ENCODE data around the gene SEMA5B.

SEMA5B gene

DNA sequence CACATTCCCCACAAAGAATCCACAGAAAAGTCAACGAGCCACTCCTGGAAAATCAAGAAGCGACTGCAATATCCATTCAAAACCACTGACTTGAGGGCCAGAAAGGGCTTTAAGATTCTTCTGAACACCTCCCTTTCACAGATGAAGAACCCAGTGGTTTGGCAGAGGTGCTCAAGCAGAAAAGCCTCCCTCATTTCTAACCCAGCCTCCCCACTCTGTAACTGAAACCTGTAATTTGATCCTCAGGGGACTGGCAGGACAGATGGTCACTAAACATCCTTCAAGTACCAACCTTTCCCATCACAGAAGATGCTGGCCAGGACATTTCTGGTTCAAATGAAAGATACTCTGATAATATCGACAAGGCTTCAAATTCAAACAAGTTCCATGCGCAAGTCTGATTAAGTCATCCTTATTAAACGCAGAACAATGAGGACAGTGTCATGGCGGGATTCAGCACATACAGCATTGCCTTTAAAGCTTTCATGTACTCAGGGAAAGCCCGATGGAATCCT lies 5.5 kb downstream of the SEMA5B start:
- DNase-seq, result no peak

DNA sequence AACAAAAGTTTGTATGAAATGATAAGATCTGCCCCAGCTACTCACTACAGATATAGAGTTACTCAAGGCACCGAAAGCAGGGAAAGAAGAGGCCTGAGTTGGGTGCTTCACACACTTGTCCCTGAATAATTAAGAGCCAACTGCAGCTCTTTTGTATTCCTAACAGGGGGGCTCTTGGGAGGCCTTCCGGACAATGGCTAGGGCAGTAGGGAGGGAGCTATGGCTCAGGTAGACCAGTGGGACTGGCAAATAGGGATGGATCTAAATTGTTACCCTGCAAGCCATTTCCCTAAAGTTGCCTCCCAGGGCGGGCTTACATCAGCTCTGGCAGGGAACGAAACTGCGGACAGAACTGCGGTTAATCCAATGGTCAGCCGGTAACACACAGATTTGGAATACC lies 6.2 kb downstream of the SEMA5B start:
- DNase-seq, result no peak

DNA sequence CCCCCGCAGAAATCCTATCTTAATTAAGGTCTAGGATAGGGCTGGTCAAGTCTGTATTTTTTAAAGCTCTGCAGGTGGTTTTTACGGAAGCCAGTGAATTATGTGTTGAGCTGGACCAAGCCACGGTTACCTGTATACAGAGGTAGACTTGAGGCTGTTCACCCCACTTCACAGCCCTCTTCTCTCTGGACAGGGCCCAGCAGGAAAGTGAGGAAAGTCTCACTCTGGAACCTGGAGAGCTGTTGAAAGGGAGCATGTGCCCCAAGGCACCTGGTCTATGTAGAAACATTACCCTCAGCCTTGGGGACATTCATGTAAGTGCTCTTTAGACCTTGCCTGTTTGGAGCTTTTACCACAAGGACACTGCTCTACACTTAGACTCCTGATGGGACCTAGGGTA lies 6.9 kb downstream of the SEMA5B start:
- DNase-seq, result no peak

DNA sequence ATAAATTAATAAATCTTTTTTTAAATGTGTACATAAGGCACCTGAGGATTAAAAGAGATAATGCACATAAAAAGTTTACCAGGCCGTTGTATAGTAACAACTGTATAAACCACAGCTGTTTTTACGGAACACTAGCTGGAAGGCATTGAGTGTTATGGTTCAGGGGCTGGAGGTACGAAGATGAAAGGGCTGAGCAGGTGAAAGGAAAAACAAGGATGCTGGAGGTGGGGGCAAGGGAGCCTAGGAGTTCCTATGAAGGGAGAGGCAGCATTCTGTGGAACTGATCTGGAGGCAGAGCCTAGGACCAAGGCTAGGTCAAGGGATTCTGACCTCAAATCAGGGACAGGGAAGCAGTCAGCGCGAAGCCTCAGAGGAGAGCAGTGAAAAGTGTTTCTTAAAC lies 8.0 kb downstream of the SEMA5B start:
- DNase-seq, result no peak

DNA sequence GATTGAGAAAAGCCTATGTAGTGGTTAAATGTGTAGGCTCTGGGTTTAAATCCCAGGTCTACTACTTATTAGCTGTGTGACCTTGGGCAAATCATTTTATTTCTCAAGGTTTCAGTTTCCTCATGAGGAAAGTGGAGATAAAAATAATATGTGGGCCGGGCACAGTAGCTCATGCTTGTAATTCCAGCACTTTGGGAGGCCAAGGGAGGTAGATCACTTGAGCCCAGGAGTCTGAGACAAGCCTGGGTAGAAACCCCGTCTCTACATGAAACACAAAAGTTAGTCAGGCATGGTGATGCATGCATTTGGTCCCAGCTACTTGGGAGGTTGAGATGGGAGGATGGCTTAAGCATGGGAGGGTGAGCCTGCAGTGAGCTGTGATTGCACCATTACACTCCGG lies 8.4 kb downstream of the SEMA5B start:
- no peak for DNase-seq

DNA sequence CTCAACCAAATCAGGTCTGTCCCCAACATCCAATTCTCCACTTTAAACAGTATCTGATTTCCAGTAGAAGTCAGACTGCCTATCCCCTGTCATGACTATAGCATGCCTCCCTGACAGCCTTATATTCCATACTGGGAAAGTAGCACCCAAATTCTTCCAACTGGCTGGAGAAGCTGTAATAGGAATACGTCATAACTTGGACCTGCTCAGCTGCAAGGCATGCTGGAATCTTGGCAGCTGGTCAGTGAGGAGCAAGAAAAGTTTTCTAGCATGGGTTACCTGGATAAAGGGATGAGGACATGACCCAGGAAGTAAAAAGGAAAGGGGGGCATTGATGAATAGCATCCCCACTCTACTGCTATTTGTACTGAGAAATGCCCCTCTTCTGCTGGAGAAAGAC lies 8.9 kb downstream of the SEMA5B start:
- DNase-seq, result no peak

DNA sequence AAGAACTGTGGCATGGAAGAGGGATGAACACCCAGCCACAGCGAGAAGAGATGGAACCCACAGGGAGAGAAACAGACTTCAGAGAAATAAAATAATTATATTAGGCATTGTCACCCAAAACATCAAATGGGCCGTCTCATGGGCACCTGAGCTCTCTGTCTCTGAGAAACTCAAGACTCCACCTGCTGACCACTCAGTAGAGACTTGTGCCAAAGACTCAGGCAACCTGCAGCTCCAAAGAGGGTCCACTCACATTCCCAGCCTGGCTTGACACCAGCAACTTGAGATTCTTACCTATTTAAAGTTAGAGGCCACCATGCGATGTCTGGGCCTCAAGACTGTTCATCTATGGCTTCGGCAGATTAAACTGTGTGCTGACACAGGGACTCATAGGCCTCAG lies 12.0 kb downstream of the SEMA5B start:
- DNase-seq, result no peak

DNA sequence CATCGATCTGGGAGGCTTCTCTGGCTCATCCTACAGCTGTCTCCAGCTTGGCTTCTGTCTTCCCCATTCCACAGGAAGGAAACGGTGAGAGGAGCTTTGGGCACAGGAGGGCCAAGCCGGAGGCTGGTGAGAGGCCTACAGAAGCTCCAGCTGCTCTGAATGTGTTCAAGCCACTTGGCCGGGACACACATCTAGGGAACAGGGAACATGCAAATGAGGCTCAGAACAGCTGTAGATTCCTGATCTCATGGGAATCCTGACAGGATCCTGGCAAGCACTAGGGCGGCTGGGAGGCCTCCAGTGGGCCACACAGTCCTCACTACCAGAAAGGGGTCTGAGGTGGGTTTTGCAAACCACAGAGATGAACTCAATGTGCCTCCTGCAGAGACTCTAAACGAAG lies 13.7 kb downstream of the SEMA5B start:
- no peak for DNase-seq

DNA sequence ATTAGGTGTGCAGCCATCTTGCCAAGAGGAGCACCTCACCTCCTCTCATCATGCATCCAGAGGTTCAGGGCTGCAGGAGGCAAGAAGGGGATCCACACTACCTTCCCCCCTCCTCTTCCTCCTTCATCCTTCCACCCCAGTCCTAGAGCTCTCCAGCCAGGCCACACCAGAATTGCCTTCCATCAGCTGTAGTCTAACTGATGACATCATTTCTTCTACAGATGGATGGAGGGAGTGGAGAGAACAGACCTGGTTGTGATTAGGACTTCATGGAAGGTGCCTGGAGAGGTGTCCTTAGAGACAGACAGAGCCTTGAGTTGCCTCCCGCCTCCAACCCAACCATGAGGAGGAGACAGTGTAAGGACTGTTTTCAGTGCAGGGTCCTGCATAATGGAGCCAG lies 14.9 kb downstream of the SEMA5B start:
- DNase-seq, result no peak

DNA sequence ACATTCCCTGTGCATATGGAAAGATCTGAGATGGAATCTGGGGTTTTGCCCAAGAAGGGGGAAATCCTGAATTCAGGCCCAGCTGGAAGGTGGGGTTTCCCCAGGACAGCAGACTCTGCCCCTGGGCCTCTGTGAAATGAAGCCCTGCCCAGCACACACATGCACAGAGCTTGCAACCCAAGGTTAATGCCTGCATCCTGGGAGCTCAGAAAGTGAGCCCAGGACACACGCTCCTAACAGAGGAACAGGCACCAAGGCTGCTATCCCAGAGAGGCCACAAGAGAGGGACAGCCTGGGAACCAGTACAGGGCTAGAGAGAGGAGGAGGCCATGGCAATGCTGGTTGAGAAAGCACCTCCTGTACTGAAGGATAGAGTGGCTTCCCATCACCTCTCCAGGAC lies 16.1 kb downstream of the SEMA5B start:
- DNase-seq, result no peak

DNA sequence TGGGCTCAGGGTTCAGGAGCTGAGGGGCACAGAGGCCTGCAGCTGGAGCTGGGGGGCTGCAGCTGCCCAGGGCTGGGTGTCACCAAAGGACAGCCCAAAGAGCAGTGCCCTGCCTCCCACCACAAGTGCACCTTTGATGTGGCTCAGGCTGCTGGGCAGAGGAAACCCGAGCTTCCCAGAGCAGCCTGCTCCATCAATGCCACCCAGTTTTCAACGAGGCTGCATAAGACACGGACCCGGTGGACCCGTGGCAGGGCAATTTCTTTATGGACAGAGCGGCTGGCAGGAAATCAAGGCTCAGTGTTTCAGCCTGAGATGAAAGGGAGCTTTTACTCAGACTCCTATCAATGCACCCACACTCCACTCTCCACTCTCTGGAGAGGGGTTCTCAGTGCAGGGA lies 18.7 kb downstream of the SEMA5B start:
- no peak for DNase-seq

DNA sequence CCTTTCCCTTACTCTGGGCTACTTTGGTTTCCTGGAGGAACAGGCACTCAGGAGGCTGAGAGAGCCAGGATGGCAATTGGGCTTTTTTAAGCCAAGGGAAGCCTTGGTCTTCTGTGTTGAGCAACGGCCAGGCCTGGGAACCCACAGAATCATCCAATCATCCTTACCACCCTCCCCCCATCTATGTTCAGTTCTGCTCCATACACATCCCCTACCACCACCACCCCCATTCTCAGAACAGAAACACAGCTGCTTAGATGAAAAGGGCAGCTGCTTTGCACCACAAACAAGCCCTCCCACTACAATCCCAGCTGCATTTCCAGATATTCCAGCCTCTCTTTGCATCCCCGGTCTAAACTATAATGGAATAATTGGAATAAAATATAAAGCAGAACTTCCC lies 21.0 kb downstream of the SEMA5B start:
- no peak for DNase-seq

DNA sequence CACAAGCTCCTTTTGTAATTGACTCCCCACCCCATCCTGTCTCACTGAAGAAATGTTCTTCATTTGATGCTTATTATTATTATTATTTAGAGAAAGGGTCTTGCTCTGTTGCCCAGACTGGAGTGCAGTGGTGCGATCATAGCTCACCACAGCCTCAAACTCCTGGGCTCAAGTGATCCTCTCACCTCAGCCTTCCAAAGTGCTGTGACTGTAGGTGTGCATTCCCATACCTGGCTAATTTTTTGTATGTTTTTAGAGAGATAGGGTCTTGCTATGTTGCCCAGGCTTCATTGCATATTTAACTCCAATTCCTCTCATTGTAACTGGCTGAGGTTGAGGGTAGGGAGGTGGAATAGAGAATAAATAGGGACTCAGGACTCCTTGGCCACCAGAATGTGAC lies 22.3 kb downstream of the SEMA5B start:
- DNase-seq, result no peak

DNA sequence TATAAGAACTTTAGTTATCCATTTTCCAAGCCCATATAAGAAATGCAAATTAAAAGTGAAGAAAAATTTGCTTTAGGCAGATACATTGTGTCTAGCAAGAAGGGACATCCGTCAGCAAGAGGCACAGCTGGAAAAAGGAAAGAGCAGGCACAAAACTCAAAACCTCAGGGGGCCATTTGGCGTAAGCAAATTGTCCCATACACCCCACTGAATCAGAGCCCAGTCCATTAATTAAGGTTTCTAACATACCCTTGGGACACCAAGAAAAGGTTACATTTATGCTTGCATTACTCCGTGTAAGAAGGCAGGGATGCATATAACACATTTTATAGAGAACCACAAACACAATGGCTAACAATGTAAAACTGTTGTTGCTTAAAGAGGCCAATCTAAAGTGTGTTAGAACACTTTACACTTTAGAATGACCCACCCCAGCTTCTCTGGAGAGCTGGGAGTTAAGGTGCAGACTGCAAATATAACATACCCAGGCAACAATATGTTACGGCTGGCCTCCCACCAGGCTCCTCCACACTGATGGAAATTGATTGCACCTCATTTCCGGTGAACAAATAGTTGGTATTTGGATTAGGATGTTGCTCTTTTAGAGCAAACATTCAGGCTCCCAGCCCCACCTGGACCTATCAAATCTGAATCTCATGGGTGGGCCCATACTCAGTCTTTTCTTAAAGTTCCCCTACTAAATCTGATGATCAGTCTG lies 23.2 kb downstream of the SEMA5B start:
- DNase-seq, result no peak

DNA sequence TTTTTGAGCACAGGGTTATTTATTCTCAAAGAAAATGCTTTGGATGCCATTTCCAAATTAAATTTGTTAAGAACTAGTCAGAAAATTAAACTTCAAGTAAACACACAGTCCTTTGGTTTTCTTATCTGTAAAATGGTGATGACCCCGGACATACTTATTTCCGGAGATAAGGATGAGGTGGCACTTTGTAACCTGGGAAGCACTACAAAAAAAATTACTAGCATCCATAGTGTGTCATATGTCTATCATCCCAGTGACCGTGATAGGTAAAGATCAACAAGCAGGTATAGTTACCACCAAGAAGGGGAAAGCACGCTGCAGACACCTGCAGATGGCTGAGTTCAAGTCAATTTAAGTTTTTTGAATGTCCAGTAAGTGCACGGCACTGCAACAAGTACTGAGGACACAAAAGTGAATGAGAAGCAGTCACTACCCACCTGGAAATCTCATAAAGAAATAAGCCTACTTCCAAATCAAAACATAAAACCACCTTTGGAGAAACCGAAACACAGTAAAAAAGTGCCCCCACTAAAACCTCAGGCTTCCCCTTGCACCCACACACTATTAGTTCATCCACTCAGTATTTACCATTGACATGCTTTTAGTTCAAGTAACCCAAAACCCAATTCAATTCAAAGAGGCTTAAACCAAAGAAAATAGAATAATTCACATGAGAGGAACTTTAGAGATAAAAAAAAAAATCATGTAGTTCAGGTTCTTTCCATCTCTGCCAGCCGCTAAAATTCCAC lies 24.6 kb downstream of the SEMA5B start:
- no peak for DNase-seq

DNA sequence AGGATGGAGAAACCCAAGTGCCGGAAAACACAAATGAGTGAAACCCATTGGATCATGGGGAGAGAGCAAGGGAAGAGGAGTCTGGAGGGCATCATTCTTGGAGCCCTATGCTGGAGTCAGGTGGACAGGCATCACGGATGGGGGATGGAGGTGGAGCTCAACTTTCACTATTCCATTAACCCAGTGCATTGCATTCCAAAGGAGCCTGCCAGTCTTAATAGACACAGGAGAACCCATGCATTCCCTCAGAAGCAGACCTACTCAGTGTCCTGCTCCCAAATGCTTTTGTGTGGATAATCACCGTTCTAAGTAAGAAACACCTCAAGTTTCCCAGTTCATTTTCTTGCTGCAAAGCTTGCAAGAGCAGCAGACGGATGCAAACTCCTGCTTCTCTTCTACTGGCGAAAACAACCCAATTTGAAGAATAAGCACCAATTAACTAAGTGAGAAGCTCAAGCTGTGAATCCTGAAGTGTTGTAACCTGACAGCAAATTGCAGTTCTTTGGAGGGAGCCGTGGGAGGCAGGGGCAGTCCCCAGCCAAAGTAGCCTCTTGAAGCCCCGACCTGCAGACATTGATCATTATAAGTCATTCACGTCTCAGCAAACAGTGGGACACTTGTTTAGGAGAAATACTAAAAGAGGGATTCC lies 25.3 kb downstream of the SEMA5B start:
- DNase-seq, result no peak

DNA sequence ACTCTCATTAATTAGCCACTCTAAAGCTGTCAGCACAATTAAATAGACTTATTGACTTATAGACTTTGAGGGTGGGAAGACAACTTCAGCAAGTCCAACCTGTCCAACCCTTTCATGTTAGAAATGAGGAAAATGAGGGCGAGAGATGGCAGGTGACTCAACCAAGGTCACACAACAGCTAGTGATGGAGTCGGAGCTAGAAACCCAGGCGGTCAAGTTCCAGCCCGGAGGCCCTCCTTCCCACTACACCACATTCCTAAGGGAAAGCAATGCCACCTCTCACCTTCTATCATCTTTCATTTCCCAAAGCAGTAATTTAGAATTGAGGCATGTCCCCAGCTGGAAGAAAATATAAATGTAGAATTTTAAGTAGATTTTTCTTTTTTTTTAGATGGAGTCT lies 28.7 kb downstream of the SEMA5B start:
- no peak for DNase-seq

DNA sequence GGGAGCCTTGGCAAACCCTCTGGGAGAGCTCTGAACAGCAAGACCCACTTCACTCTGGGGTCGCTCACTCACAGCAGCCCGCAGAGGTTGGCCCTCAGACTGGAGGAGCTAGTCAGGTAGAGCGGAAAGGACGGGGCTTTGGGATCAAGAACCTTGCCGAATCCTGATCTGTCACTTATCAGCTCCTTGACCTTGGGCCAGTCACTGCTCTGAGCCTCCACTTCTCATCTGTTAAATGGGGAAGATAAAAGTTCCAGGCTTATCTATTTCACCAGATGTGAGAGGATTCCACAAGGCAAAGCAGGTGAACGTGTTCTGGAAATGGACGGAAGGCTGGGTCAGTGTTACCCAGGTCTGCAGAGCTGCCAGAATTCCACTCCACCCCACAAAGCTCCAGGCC lies 29.4 kb downstream of the SEMA5B start:
- DNase-seq, result no peak

DNA sequence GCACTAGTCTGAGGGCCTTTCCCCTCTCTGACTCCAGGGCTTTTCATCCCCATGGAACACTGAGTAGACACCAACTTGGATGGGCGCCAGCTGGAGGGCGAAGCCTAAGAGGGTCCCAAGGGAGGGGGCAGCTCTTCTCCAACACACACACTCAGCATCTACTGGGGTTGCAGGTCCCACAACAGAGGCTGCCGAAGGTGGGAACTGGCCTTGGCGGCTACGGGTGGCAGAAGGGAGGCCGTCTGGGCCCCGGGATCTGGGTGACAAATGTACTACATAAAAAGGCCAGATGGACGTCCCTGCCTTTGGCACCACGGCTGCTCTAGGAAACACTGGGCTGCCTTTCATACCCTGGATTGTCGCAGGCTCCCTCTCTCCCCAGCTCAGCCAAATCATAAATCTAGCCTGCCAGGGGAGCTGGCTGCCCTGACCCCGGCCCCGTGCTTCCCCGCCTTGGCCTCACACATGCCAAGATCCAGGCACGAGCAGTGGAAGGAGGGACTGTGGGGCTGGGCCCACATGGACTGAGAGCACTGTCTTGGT lies 31.5 kb downstream of the SEMA5B start:
- DNase-seq, result no peak

DNA sequence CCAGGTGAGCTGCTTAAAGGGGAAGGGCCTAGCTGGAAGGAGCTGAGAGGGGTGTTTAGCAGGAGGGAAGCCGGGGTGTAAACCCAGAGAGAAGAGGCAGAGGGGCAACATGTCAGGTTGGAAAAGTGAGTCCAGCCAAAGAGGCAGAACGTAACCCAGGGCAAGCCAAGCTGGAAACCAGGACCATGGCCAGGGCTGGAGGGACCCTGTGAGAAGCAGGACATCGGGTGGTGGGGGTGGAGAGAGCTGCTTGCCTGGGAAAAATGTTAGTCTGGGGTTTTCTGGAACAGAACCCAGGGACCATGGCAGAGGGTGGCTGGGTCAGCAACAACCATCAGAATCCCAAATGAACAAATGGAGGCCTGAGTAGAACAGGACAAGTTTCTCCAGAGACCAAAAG lies 32.6 kb downstream of the SEMA5B start:
- DNase-seq, result no peak

DNA sequence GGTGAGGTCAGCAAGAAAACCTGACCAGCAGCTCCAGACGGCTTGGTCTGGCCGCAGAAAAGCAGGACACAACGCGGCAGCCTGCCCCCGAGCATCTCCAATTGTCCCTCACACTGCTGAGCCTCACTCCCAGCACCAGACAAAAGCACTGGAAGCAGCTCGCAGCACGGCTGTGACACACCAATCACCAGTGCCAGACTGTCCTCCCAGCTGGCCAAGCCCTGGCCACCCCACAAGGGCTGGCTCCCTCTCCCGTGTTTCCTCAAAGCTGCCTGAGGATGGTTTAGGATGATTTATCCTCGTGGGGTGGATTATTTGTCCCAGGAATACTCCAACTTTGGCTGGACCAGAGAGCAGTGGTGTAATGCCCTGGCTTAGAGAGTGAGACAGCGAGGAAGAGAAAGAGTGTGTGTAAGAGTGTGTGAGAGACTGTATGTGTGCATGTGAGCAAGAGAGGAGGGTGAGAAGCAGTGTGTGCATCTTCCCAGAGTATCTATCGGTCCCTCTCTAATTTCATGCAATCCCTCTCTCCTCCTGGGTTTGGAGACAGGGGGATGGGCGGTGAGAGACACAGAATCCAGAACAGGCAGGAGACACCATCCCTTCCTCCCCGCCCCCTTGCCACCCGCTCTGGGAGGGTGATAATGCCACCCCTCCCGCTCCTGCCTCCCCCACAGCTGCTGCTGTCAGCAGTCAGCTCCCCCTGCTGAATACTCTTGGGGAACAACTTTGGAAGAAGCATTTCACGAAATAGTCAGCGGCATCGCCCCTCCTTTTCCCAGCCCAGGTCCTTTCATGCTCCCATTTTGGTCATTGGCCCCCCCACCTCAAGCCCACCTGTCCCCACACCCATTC lies 34.2 kb downstream of the SEMA5B start:
- no peak for DNase-seq

DNA sequence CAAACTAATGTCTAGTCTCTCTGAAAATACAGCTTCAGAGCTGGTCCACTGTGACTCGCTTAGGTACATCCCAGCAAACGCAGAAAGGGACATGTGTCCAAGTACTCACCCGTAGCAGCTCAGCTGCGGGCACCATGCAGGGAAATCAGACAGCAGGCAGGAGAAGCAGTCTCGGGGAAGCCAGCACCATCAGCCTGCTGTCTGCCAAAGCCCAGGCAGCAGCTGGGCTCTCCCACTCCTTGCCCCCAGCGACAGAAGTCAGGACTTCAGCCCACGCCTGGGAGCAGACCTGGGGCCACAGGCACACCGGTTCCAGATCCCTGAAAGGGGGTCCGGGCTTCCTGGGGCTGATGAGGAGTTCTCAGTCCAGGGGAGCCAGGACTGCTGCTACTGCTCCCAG lies 34.9 kb downstream of the SEMA5B start:
- no peak for DNase-seq

DNA sequence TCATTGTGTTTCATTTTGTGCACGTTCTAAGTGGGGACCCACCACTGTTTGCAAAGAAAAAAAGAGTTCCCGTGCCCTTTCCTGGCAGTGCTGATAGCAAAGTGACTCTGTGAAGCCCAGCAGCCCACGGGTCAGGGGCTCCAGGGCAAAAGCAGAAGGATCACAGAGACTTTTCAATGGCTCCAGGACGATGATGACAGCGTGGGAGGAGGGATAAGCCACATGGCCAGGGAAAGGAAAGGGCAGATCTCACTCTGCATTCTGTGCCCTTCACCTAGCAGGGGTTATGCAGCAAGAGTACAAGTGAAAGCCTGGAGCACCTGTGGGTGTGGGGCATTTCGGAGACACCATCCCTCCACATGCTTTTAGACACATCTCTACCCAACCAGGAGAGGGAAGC lies 35.4 kb downstream of the SEMA5B start:
- no peak for DNase-seq

Measured in stimulated activated CD4-positive, alpha-beta T cell treated with anti-CD3 and anti-CD28 coated beads, Interleukin-2, amount 100 ng/mL, for 24 hours (primary cell).